Mesenchymal stem cell (in vitro differentiated cells and primary cell): ENCODE results near the gene ENG.

Experiments used
- DNase-seq: peaks from one replicate; pipeline ENCODE4 v3.0.0-alpha.2; 2013
- H2AFZ ChIP-seq: one replicate; pipeline ENCODE4 v1.6.1; 2013; ENCODE audit warnings: low read depth, mild to moderate bottlenecking, control low read depth, inconsistent platforms, low read length, moderate library complexity
- H2AK5ac ChIP-seq: 2 replicates; pipeline ENCODE4 v1.6.1; 2013; ENCODE audit warnings: low read length, moderate library complexity, mild to moderate bottlenecking, inconsistent platforms; ENCODE audit not compliant: severe bottlenecking
- H2BK120ac ChIP-seq: one replicate; pipeline ENCODE4 v1.6.1; 2013; ENCODE audit warnings: low read depth, mild to moderate bottlenecking, inconsistent platforms, low read length, moderate library complexity
- H2BK12ac ChIP-seq, 2 experiments: one replicate each; pipeline ENCODE4 v1.6.1; 2013; ENCODE audit warnings: inconsistent platforms in 2 of 2, low read length in 2 of 2, mild to moderate bottlenecking in 2 of 2, moderate library complexity in 2 of 2, control low read depth in 1 of 2
- H2BK15ac ChIP-seq: one replicate; pipeline ENCODE4 v1.6.1; 2013; ENCODE audit warnings: mild to moderate bottlenecking, low read depth, inconsistent platforms; ENCODE audit not compliant: poor library complexity, severe bottlenecking
- H2BK5ac ChIP-seq: 2 replicates; pipeline ENCODE4 v1.6.1; 2013; ENCODE audit warnings: low read depth, mild to moderate bottlenecking, low read length, control low read depth, inconsistent platforms; ENCODE audit not compliant: poor library complexity, severe bottlenecking
- H3K14ac ChIP-seq, 2 experiments: one replicate each; pipeline ENCODE4 v1.6.1; 2013; ENCODE audit warnings: inconsistent platforms in 2 of 2, low read length in 2 of 2, control low read depth in 1 of 2, mild to moderate bottlenecking in 1 of 2, moderate library complexity in 1 of 2
- H3K18ac ChIP-seq, 2 experiments: one replicate each; pipeline ENCODE4 v1.6.1; 2013; ENCODE audit warnings: inconsistent platforms in 2 of 2, low read length in 2 of 2, control low read depth in 1 of 2, low read depth in 1 of 2, mild to moderate bottlenecking in 1 of 2
- H3K23ac ChIP-seq, 2 experiments: one replicate each; pipeline ENCODE4 v1.6.1; 2013; ENCODE audit warnings: inconsistent platforms in 2 of 2, low read length in 2 of 2, mild to moderate bottlenecking in 2 of 2, moderate library complexity in 2 of 2, control low read depth in 1 of 2
- H3K27ac ChIP-seq: 2 replicates; pipeline ENCODE4 v1.5.1; 2013; ENCODE audit warnings: mild to moderate bottlenecking, moderate library complexity, low read length, control low read depth, inconsistent platforms; ENCODE audit not compliant: poor library complexity, severe bottlenecking
- H3K27me3 ChIP-seq, 2 experiments: 2 replicates each; pipeline versions ENCODE4 v1.6.1 to v1.7.0; 2013; ENCODE audit warnings: low read length in 2 of 2, mild to moderate bottlenecking in 2 of 2, moderate library complexity in 2 of 2, control low read depth in 1 of 2, inconsistent platforms in 1 of 2; ENCODE audit not compliant: control insufficient read depth in 1 of 2, insufficient read depth in 1 of 2
- H3K36me3 ChIP-seq, 2 experiments: 2 replicates each; pipeline versions ENCODE4 v1.6.1 to v1.7.0; 2013; ENCODE audit warnings: low read length in 2 of 2, control low read depth in 1 of 2, inconsistent platforms in 1 of 2, low read depth in 1 of 2, mild to moderate bottlenecking in 1 of 2; ENCODE audit not compliant: insufficient read depth in 2 of 2, control insufficient read depth in 1 of 2
- H3K4ac ChIP-seq, 2 experiments: one replicate each; pipeline ENCODE4 v1.6.1; 2013; ENCODE audit warnings: inconsistent platforms in 2 of 2, low read length in 2 of 2, mild to moderate bottlenecking in 2 of 2, moderate library complexity in 2 of 2, control low read depth in 1 of 2, low read depth in 1 of 2
- H3K4me1 ChIP-seq: 2 replicates; pipeline ENCODE4 v1.6.1; 2013; ENCODE audit warnings: low read depth, low read length, control low read depth; ENCODE audit not compliant: control insufficient read depth, insufficient read depth
- H3K4me2 ChIP-seq: 2 replicates; pipeline ENCODE4 v1.6.1; 2013; ENCODE audit warnings: low read length, mild to moderate bottlenecking, inconsistent platforms; ENCODE audit not compliant: poor library complexity, severe bottlenecking
- H3K4me3 ChIP-seq, 2 experiments: 2 replicates each; pipeline versions ENCODE4 v1.5.1 to v1.7.0; 2013; ENCODE audit warnings: low read length in 2 of 2, mild to moderate bottlenecking in 2 of 2, control low read depth in 1 of 2, low read depth in 1 of 2; ENCODE audit not compliant: insufficient read depth in 1 of 2
- H3K79me1 ChIP-seq: replicated peaks from 2 replicates; pipeline ENCODE4 v1.6.1; 2013; ENCODE audit warnings: mild to moderate bottlenecking, control low read depth, low read length, inconsistent platforms; ENCODE audit not compliant: poor library complexity, severe bottlenecking
- H3K9ac ChIP-seq: 2 replicates; pipeline ENCODE4 v1.7.0; 2013; ENCODE audit warnings: mild to moderate bottlenecking, low read length, moderate library complexity
- H3K9me3 ChIP-seq: 2 replicates; pipeline ENCODE4 v1.7.0; 2013; ENCODE audit warnings: mild to moderate bottlenecking, low read length; ENCODE audit not compliant: control insufficient read depth
- H4K8ac ChIP-seq: one replicate; pipeline ENCODE4 v1.6.1; 2013; ENCODE audit warnings: inconsistent platforms, mild to moderate bottlenecking, low read length, moderate library complexity
- H4K91ac ChIP-seq: one replicate; pipeline ENCODE4 v1.6.1; 2013; ENCODE audit warnings: mild to moderate bottlenecking, low read length, inconsistent platforms
- WGBS: methylation state at CpG from one replicate; pipeline ENCODE4 v1.1.7; 2013; ENCODE audit warnings: mixed read lengths; 5-methylcytosine and 5-hydroxymethylcytosine counted together

Gene ENG

DNA sequence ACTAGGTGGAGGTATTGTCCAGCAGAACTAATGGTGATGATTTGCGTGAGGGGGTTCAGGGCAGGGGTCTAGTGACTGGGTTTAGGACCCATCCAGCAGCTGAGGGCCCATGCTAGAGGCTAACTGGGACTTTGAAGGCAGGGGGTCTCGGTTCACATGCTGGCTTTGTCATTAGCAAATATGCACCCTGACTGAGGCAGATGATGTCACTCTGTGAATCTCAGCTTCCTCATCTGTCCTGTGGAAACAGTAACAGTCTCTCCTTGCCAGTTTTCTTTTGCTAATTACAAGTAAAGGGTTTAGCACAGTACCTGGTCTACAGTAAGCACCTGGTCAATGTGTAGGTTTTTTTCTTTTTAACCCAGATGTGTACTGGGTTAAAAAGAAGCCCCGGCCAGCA is 81.2 kb downstream of the ENG start:
- Histone ChIP-seq H3K4me3 (no peak overlapping the region), H3K14ac (no peak overlapping the region), H2AFZ (no peak overlapping the region), H4K91ac (no peak overlapping the region), H2AK5ac (no peak overlapping the region), H3K18ac (no peak overlapping the region), H2BK15ac (no peak overlapping the region), H3K9ac (no peak overlapping the region), H3K23ac (no peak overlapping the region), H3K36me3 (no peaks in the 10 kb centered on the region), H3K9me3 (no peaks in the 10 kb centered on the region), H3K4me2 (no peak overlapping the region), H3K4ac (no peak overlapping the region), H2BK12ac (peak overlapping the region in 1 of 2 experiments; percentile 11), H2BK5ac (no peak overlapping the region), H3K4me1 (peaks cover 12% of the 10 kb centered on the region), H3K27me3 (peaks cover 14 to 36% of the 10 kb centered on the region in 2 experiments), H2BK120ac (no peak overlapping the region), H3K27ac (no peak overlapping the region), H3K79me1 (no peaks in the 10 kb centered on the region), H4K8ac (no peak overlapping the region)
- no peak for DNase-seq
- WGBS: 81% methylated on average over 3 of the region's 3 CpGs

DNA sequence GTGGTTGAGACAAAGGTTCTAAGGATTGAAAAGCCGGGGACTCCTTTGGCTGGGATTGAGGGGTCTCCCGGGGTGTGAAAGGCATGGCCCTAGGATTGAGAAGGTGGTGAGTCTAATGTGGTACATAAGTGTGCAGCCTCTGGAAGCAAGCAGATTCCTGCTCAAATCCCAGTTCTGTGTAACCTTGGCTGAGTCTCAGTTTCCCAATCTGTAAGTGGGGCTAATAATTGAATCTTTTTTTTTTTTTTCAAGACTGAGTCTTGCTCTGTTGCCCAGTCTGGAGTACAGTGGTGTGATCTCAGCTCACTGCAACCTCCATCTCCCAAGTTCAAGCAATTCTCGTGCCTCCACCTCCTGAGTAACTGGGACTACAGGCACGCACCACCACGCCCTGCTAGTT is 81.9 kb downstream of the ENG start:
- Histone ChIP-seq H3K27me3 (peaks cover 14 to 43% of the 10 kb centered on the region in 2 experiments), H3K27ac (no peak overlapping the region), H3K36me3 (no peaks in the 10 kb centered on the region), H2BK12ac (no peak overlapping the region), H3K79me1 (no peaks in the 10 kb centered on the region), H4K91ac (no peak overlapping the region), H3K4me3 (no peak overlapping the region), H2BK5ac (no peak overlapping the region), H2AFZ (no peak overlapping the region), H4K8ac (no peak overlapping the region), H2AK5ac (no peak overlapping the region), H2BK120ac (no peak overlapping the region), H3K4me2 (no peak overlapping the region), H3K23ac (no peak overlapping the region), H3K4me1 (peaks cover 18% of the 10 kb centered on the region), H3K9me3 (no peaks in the 10 kb centered on the region), H3K14ac (no peak overlapping the region), H3K18ac (no peak overlapping the region), H3K4ac (no peak overlapping the region), H3K9ac (no peak overlapping the region), H2BK15ac (no peak overlapping the region)
- DNase-seq: no peak
- 93% methylated on average over 5 of the region's 5 CpGs for WGBS

DNA sequence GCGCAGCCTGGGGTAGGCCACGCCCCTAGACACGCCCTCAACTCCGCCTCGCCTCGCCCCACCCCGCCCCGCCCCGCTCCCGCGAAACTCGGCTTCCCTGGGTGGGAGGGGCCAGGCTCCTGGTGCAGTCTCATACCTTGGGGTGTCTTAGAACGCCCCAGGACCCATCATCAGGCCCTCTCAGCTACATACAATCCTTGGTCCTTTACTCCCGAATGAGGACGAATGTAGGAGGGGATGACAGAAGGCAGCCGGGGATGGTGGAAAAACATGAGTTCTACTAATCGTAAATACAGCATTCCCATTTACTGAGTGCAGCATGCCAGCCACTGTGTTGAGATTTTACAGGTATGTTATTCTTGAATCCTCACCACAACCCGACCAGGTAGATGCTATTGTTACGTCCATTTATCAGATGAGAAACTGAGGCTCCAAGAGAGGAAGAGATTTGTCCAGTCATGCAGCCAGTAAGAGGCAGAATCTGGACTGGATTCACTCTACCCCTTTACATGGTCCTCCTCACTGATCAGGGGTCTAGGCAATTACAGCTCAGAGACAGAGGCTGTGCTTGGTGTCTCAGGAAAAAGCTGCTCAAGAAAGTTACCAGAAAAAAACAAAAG is 82.8 kb downstream of the ENG start:
- Histone ChIP-seq H3K4me3 (peak overlapping the region in 1 of 2 experiments; percentile 72), H4K8ac (no peak overlapping the region), H3K14ac (no peak overlapping the region), H2BK15ac (no peak overlapping the region), H3K9ac (peak overlapping the region; percentile 21), H2BK120ac (no peak overlapping the region), H3K79me1 (no peaks in the 10 kb centered on the region), H3K27me3 (peaks cover 12 to 48% of the 10 kb centered on the region in 2 experiments), H2AK5ac (no peak overlapping the region), H3K36me3 (no peaks in the 10 kb centered on the region), H3K23ac (no peak overlapping the region), H3K9me3 (no peaks in the 10 kb centered on the region), H3K4me2 (peak overlapping the region; percentile 57), H3K4ac (no peak overlapping the region), H2BK12ac (no peak overlapping the region), H2BK5ac (no peak overlapping the region), H3K27ac (no peak overlapping the region), H2AFZ (no peak overlapping the region), H3K4me1 (peaks cover 18% of the 10 kb centered on the region), H3K18ac (no peak overlapping the region), H4K91ac (no peak overlapping the region)
- 10% methylated on average over 15 of the region's 19 CpGs for WGBS
- no peak for DNase-seq

DNA sequence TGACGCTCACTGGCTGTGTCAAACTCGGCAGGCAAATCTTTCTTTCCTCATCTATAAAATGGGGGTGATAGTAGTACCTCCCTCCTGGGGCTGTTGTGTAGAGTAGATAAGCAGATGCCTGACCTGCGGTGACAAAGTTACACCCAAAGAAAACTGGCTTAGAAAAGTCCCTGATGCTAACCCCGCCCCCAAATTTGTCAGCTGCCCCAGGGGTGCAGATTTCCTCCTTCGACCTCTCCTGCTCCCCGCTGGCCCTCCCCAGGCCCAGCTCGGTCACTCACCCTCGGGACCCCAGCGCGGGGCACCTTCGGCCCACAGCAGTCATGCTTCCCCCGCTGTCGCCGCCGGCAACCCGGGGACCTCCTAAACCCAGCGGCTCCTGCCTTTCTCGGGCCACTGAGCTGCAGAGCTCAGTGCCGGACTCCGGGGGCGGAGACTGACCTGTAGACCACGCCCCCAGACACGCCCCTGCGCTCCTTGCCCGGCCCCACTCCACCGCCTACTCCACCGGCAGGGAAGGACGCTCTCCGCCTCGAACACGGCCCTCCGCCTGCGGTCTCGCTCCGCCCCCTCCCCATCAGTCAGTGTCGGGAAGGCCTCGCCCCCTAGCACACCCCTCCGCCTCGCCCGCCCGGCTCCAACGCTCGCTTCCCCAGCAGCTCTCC is 83.4 kb downstream of the ENG start:
- Histone ChIP-seq H2BK120ac (no peak overlapping the region), H3K4me3 (peak overlapping the region; percentile 53 to 72), H2AFZ (no peak overlapping the region), H4K91ac (peak overlapping the region; percentile 44), H3K9ac (peak overlapping the region; percentile 41), H2BK15ac (peak overlapping the region; percentile 70), H3K27ac (no peak overlapping the region), H3K4me1 (peaks cover 18% of the 10 kb centered on the region), H3K4me2 (peak overlapping the region; percentile 97), H3K4ac (no peak overlapping the region), H3K18ac (peak overlapping the region in 1 of 2 experiments; percentile 67), H2AK5ac (no peak overlapping the region), H3K23ac (peak overlapping the region in 1 of 2 experiments; percentile 67), H3K14ac (no peak overlapping the region), H3K9me3 (no peaks in the 10 kb centered on the region), H4K8ac (peak overlapping the region; percentile 61), H3K79me1 (no peaks in the 10 kb centered on the region), H3K36me3 (no peaks in the 10 kb centered on the region), H3K27me3 (peaks cover 6 to 46% of the 10 kb centered on the region in 2 experiments), H2BK5ac (no peak overlapping the region), H2BK12ac (no peak overlapping the region)
- peak; percentile 98 for DNase-seq
- under 1% methylated on average over 41 of the region's 43 CpGs for WGBS
